GM19455 (cell line): ENCODE data around the gene FAM107B.
"Not testable (repeated sequence)": the region's sequence is repeated elsewhere in the genome, so short reads cannot be mapped to it uniquely, and the experiment has no call there.

Experiments
- ATAC-seq: cut with Tn5 transposase; IDR thresholded peaks from one replicate; pipeline ENCODE4 v1.9.1; 2021; ENCODE audit not compliant: unreplicated experiment

The FAM107B gene

GRCh38 chr10:14737808-14738545, 36.7 kb downstream of the FAM107B start:
- no peak for ATAC-seq

- ATAC-seq = no peak
Observed at GRCh38 chr10:14736600-14737081, 38.1 kb downstream of the FAM107B start.

- no peak for ATAC-seq
Observed at GRCh38 chr10:14736043-14736442, 38.7 kb downstream of the FAM107B start.

- no peak for ATAC-seq
Observed at GRCh38 chr10:14731875-14732512, 42.7 kb downstream of the FAM107B start.

GRCh38 chr10:14728346-14728745, 46.4 kb downstream of the FAM107B start:
- ATAC-seq = no peak

- no peak for ATAC-seq
Observed at GRCh38 chr10:14727924-14728323, 46.8 kb downstream of the FAM107B start.

- no peak for ATAC-seq
Observed at GRCh38 chr10:14727465-14727864, 47.2 kb downstream of the FAM107B start.

GRCh38 chr10:14724931-14725330, 49.8 kb downstream of the FAM107B start:
- ATAC-seq = no peak

GRCh38 chr10:14723052-14723689, 51.5 kb downstream of the FAM107B start:
- no peak for ATAC-seq

DNA sequence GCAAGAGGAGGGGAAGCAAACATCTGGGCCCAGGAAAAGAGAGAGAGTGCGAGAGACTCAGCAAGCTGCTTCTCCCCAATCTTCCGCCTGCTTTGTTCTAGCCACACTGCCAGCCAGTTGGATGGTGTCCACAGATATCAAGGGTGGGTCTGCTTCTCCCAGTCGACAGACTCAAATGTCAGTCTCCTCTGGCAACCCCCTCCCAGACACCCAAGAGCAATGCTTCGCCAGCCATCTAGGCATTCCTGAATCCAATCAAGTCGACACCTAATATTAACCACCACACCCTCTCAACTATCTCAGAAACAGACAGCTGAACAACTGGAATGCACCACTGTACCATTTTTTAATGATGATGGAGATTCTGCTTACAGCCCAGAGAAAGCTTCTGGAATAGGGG, 57.1 kb downstream of the FAM107B start:
- ATAC-seq = no peak

DNA sequence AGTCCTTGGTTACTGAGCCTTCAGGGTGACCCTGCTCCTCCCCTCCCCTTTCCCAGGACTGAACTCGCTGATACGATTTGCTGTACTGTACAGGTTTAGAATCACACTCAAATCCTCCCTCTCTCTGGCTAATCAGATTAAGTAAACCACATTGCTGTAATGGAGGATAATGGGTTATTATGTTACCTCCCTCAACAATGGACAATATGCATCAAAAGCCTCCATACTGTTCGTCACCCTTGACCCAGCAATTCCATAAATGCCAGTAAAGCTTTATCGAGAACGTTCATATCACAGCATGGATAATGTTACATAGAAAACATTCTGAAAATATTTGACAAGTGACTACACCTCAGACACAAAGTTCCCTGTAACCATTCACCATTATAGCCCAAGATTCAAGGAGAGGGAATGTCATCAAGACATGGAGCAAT, 61.7 kb downstream of the FAM107B start:
- ATAC-seq = no peak

- not testable (repeated sequence) for ATAC-seq
Observed at GRCh38 chr10:14709344-14709743, 65.4 kb downstream of the FAM107B start.

DNA sequence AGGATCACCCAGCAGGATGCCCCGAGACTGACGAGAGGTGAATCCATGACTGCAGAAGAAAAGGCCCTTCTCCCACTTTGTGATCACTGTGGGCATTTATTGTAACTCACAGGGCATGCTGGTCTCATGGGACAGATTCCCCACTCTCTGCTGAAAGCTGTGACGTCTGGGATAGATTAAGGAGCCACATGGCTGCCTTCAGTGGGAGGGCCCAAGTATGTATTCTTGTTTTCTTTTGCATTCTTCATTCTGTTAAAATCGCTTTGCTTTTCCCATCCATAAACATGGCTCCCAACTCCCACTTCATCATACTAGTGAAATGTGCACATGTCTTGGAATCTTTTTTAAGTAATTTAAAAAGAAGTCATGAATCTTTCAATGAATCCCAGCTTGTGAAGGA, 67.2 kb downstream of the FAM107B start:
- no peak for ATAC-seq

GRCh38 chr10:14705548-14706230, 69.0 kb downstream of the FAM107B start:
- no peak for ATAC-seq

- ATAC-seq = no peak
Observed at GRCh38 chr10:14703631-14704001, 71.1 kb downstream of the FAM107B start.

DNA sequence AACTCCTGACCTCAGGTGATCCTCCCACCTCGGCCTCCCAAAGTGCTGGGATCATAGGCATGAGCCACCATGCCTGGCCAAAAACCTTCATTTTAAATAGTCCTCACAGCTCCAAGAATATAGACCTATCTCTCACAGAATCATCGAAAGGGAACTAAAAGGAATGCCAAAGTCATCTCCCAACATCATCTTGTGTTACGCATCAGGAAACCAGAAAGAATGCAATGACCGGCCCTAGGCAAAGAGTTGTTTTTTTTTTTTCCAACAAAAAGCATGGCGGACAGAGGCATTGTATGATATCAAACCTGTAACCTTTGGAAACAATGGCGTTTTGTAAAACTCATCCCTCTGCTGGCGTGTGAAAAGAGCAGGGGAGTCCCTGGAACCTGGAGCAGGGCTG, 73.2 kb downstream of the FAM107B start:
- no peak for ATAC-seq

GRCh38 chr10:14700546-14700945, 74.2 kb downstream of the FAM107B start:
- no peak for ATAC-seq

GRCh38 chr10:14699482-14699881, 75.2 kb downstream of the FAM107B start:
- no peak for ATAC-seq

GRCh38 chr10:14698829-14699170, 75.9 kb downstream of the FAM107B start:
- ATAC-seq = no peak

GRCh38 chr10:14698111-14698828, 76.4 kb downstream of the FAM107B start:
- no peak for ATAC-seq

GRCh38 chr10:14697281-14697680, 77.4 kb downstream of the FAM107B start:
- ATAC-seq = no peak
